Body of pancreas (tissue), 4 donors: ENCODE measurements around the gene MEP1A. TPM values are rescaled to one million over a fixed set of nuclear protein-coding genes. Genes with fewer than 3 reads are reported as not detected.
A peak's percentile ranks its signal among the peaks of the same experiment; 100 is the strongest.

Source experiments
- ATAC-seq: fragments of 150-250 bp; one replicate; pipeline ENCODE4 v1.9.1; 2016
- DNase-seq, 4 donors: peaks; one replicate each; pipeline ENCODE4 v3.0.0-alpha.2; 2019
- H3K27ac ChIP-seq, 4 donors: fragments of 200-600 bp; sonication (generic); 1 replicate in 3 of 4; 2 replicates in 1 of 4; pipeline versions ENCODE4 v1.5.1 to v1.6.1; 2016 to 2019; ENCODE audit warnings: mild to moderate bottlenecking in 1 of 4, mixed read lengths in 1 of 4, moderate library complexity in 1 of 4
- H3K27me3 ChIP-seq, 2 donors: fragments of 200-600 bp; sonication (generic); one replicate each; pipeline ENCODE4 v1.6.0; 2016; ENCODE audit warnings: mild to moderate bottlenecking in 1 of 2
- H3K36me3 ChIP-seq, 2 donors: fragments of 200-600 bp; sonication (generic); replicated peaks in 1 of 2; 2 replicates each; pipeline ENCODE4 v1.5.1; 2016; ENCODE audit warnings: low read depth in 2 of 2; ENCODE audit not compliant: insufficient read depth in 1 of 2
- H3K4me1 ChIP-seq: fragments of 200-600 bp; sonication (generic); one replicate; pipeline ENCODE4 v1.6.0; 2016
- H3K4me3 ChIP-seq, 2 donors: fragments of 200-600 bp; sonication (generic); 1 replicate in 1 of 2; 2 replicates in 1 of 2; pipeline ENCODE4 v1.5.1; 2016 to 2019
- H3K9me3 ChIP-seq, 3 donors: fragments of 200-600 bp; sonication (generic); 1 replicate in 2 of 3; 2 replicates in 1 of 3; pipeline ENCODE4 v1.5.1; 2016
- CTCF ChIP-seq, 7 experiments: fragments of 450-650 bp in 4 of 7; fragments of 200-600 bp in 3 of 7; sonication (generic) in 3 of 7; IDR thresholded peaks; one replicate each; pipeline ENCODE4 v1.5.1; 2016 to 2019; ENCODE audit warnings: antibody characterized with exemption in 7 of 7
- POLR2A ChIP-seq, 3 donors: fragments of 450-650 bp; IDR thresholded peaks; one replicate each; pipeline ENCODE4 v1.6.1; 2016; ENCODE audit warnings: antibody characterized with exemption in 3 of 3, mild to moderate bottlenecking in 2 of 3
- WGBS, 2 donors: methylation state at CpG; one replicate each; pipeline ENCODE4 v1.1.5; 2017; 5-methylcytosine and 5-hydroxymethylcytosine counted together
- intact Hi-C: fragments of 100-400 bp; cut with DNase I; formaldehyde crosslinking; loops from one replicate; pipeline ENCODE4 v1.15.1; 2023
- total RNA-seq, 2 donors: library from RNA; depleted of rRNA; stranded (reverse); fragments of >200 nt; gene quantifications; one replicate each; pipeline ENCODE4 v1.1.0, GENCODE V29; 2016

Gene MEP1A
- total RNA-seq, 2 donors from 2014 or later = not detected

- peak overlapping the region in 2 of 4 donors; percentile 17 to 27 for H3K27ac ChIP-seq
- 50 to 78% methylated on average over 4 of the region's 4 CpGs for WGBS, 2 donors
- peak; percentile 88 for ATAC-seq
These were observed 82.9 kb downstream of the MEP1A start for GRCh38 chr6:46876126-46876525.

GRCh38 chr6:46879003-46879402 lies 85.8 kb downstream of the MEP1A start:
- no peaks in the 10 kb centered on the region for H3K27me3 ChIP-seq
- no peaks in the 10 kb centered on the region for H3K36me3 ChIP-seq
- WGBS, 2 donors = 91 to 92% methylated on average over 5 of the region's 5 CpGs
- TF ChIP-seq POLR2A (IDR thresholded peaks at IDR 0.05) (no peak), CTCF (IDR thresholded peaks at IDR 0.05) (no peak)
- DNase-seq = no peak
- intact Hi-C loops = no loop called here
- H3K27ac ChIP-seq = no peak overlapping the region
- H3K4me1 ChIP-seq = peaks cover 3% of the 10 kb centered on the region
- no peak overlapping the region for H3K4me3 ChIP-seq
- no peaks in the 10 kb centered on the region for H3K9me3 ChIP-seq
- no peak for ATAC-seq

More at GRCh38 chr6:46876126-46876525, 82.9 kb downstream of the MEP1A start:
- H3K9me3 ChIP-seq = no peaks in the 10 kb centered on the region
- peaks cover 3% of the 10 kb centered on the region for H3K4me1 ChIP-seq
- H3K36me3 ChIP-seq = no peaks in the 10 kb centered on the region
- peak; percentile 40 to 66 (median 57) for DNase-seq
- no peak overlapping the region for H3K4me3 ChIP-seq
- intact Hi-C loops = no loop called here
- no peaks in the 10 kb centered on the region for H3K27me3 ChIP-seq
- TF ChIP-seq CTCF (IDR thresholded peaks at IDR 0.05) (no peak), POLR2A (IDR thresholded peaks at IDR 0.05) (no peak)

- Histone ChIP-seq H3K27ac (no peak overlapping the region), H3K36me3 (no peaks in the 10 kb centered on the region), H3K4me3 (no peak overlapping the region), H3K9me3 (no peaks in the 10 kb centered on the region), H3K27me3 (no peaks in the 10 kb centered on the region), H3K4me1 (no peaks in the 10 kb centered on the region)
- WGBS, 2 donors = 88 to 92% methylated on average over 2 of the region's 2 CpGs
- DNase-seq (no peak), ATAC-seq (no peak)
- TF ChIP-seq POLR2A (IDR thresholded peaks at IDR 0.05) (no peak), CTCF (IDR thresholded peaks at IDR 0.05) (no peak)
- intact Hi-C loops = no loop called here
These were observed 89.5 kb downstream of the MEP1A start for GRCh38 chr6:46882645-46883044.

- Histone ChIP-seq H3K27me3 (no peaks in the 10 kb centered on the region), H3K4me3 (no peak overlapping the region), H3K4me1 (no peaks in the 10 kb centered on the region), H3K36me3 (no peaks in the 10 kb centered on the region), H3K27ac (no peak overlapping the region), H3K9me3 (no peaks in the 10 kb centered on the region)
- DNase-seq (no peak), ATAC-seq (no peak)
- intact Hi-C loops = no loop called here
- TF ChIP-seq POLR2A (IDR thresholded peaks at IDR 0.05) (no peak), CTCF (IDR thresholded peaks at IDR 0.05) (no peak)
- 61 to 67% methylated on average over 3 of the region's 3 CpGs for WGBS, 2 donors
These were observed 94.8 kb downstream of the MEP1A start for GRCh38 chr6:46888031-46888430.

GRCh38 chr6:46888578-46888977 lies 95.4 kb downstream of the MEP1A start:
- ATAC-seq (no peak), DNase-seq (no peak)
- intact Hi-C loops = no loop called here
- no peak overlapping the region for H3K4me3 ChIP-seq
- H3K27ac ChIP-seq = no peak overlapping the region
- no peaks in the 10 kb centered on the region for H3K27me3 ChIP-seq
- H3K36me3 ChIP-seq = no peaks in the 10 kb centered on the region
- WGBS, 2 donors = 73 to 88% methylated on average over 4 of the region's 4 CpGs
- TF ChIP-seq POLR2A (IDR thresholded peaks at IDR 0.05) (no peak), CTCF (IDR thresholded peaks at IDR 0.05) (no peak)
- no peaks in the 10 kb centered on the region for H3K9me3 ChIP-seq
- no peaks in the 10 kb centered on the region for H3K4me1 ChIP-seq
